ENCODE data around the gene MAP4K3. TPM values are rescaled to one million over a fixed set of nuclear protein-coding genes. Genes with fewer than 3 reads are reported as not detected.

The MAP4K3 gene
- total RNA-seq = 10 to 100 TPM; 49.4 to 89.0 (median 79.2) TPM

GRCh38 chr2:39436592-39437521 lies at the start of gene MAP4K3:
TSS of gene MAP4K3 (minus strand) at chr2:39437285. CDS start at chr2:39436987, 298 bp downstream.
- peak; percentile 95 for ATAC-seq
- Histone ChIP-seq H3K27me3 (no peaks in the 10 kb centered on the region), H3K4me3 (peak within 1 kb of the TSS; percentile 96 to 99), H3K36me3 (no peaks in the 10 kb centered on the region), H3K27ac (peak within 1 kb of the TSS; percentile 93 to 99 (median 98)), H3K4me1 (peaks cover 13 to 65% (median 17%) of the 10 kb centered on the region in 3 donors), H3K9me3 (no peaks in the 10 kb centered on the region)
- 0% methylated on average over 11 to 15 of the region's 109 CpGs for WGBS, 2 donors (ENCODE audit: low coverage in 1 of 2)
- no peak for TF ChIP-seq EP300 (IDR thresholded peaks at IDR 0.05)
- TF ChIP-seq, protein P1, sequence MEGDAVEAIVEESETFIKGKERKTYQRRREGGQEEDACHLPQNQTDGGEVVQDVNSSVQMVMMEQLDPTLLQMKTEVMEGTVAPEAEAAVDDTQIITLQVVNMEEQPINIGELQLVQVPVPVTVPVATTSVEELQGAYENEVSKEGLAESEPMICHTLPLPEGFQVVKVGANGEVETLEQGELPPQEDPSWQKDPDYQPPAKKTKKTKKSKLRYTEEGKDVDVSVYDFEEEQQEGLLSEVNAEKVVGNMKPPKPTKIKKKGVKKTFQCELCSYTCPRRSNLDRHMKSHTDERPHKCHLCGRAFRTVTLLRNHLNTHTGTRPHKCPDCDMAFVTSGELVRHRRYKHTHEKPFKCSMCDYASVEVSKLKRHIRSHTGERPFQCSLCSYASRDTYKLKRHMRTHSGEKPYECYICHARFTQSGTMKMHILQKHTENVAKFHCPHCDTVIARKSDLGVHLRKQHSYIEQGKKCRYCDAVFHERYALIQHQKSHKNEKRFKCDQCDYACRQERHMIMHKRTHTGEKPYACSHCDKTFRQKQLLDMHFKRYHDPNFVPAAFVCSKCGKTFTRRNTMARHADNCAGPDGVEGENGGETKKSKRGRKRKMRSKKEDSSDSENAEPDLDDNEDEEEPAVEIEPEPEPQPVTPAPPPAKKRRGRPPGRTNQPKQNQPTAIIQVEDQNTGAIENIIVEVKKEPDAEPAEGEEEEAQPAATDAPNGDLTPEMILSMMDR (IDR thresholded peaks at IDR 0.05) = peak in 1 of 4 experiments; percentile 26
- TF ChIP-seq POLR2AphosphoS5 (IDR thresholded peaks at IDR 0.05) = peak; percentile 88
- peak; percentile 70 to 82 for TF ChIP-seq POLR2A (IDR thresholded peaks at IDR 0.05)

DNA sequence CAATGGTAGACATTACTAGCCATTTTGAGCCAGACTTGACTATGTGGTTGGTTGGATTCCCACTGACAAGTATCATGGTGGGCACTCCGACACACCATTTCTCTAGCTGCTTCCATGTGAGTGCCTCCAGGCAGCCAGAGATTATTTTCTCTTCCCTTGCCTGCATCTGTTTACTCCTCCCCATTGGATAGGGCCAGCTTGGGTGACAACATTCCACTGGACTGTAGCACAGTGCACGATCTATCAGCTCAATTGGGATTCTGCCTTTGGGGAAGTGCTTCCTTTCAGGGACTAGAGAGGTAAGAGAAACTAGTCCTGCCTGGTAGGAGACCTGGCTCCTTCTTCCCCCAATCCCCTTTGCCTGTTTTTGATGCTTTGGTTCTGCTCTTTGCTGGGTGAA lies 49.0 kb upstream of the MAP4K3 start:
- Histone ChIP-seq H3K4me3 (no peak overlapping the region), H3K36me3 (no peaks in the 10 kb centered on the region), H3K4me1 (peaks cover 0 to 10% (median 0%) of the 10 kb centered on the region in 3 donors), H3K9me3 (no peaks in the 10 kb centered on the region), H3K27ac (no peak overlapping the region), H3K27me3 (no peaks in the 10 kb centered on the region)
- WGBS, 2 donors (ENCODE audit: low coverage in 1 of 2) = 80 to 91% methylated on average over 1 to 2 of the region's 2 CpGs
- TF ChIP-seq EP300 (IDR thresholded peaks at IDR 0.05) = no peak
- no peak for TF ChIP-seq POLR2AphosphoS5 (IDR thresholded peaks at IDR 0.05)
- TF ChIP-seq POLR2A (IDR thresholded peaks at IDR 0.05) = no peak
- TF ChIP-seq, protein P1 (IDR thresholded peaks at IDR 0.05) = no peak
- no peak for ATAC-seq

DNA sequence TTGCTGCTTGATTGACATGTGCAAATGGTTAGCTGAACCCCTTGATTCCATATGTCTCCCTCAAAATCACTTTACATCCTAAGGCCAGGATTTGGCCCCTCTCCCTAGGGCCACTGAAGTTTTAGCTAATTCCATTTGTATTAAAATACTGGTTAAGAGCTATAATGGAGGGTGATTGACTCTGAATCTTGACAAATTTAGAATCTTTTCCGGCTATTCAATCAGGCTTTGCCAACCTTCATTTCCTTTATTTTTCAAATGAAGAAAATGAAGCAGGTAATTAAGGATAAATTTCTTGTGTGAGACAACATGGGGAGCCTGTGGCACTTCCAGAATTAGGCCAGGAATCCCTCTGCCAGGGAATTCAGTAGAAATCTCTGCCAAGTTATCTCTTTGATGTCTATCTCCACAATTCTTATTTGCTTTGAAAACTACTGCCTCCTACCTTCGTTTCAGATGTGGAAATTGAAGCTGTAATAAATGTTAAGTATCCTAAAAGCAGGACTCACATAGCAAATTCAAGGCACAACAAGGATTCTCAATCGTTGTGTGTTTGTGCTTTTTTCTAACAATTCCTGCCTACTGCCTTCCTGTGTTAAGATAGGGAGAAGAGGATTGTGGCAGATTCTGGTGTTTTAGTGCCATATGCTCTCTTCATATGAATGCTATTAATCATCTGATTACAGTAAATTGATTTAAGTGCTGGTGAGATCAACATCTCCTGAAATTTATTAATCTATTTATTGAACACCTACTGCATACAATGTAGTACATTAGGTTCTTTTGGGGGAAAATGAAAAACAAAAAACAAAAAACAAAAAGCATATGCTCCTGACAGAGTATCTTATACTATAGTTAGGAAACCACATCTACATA lies 47.8 kb upstream of the MAP4K3 start:
- Histone ChIP-seq H3K4me1 (peaks cover 0 to 10% (median 0%) of the 10 kb centered on the region in 3 donors), H3K27me3 (no peaks in the 10 kb centered on the region), H3K36me3 (no peaks in the 10 kb centered on the region), H3K4me3 (no peak overlapping the region), H3K27ac (no peak overlapping the region), H3K9me3 (no peaks in the 10 kb centered on the region)
- TF ChIP-seq POLR2A (IDR thresholded peaks at IDR 0.05) (no peak), POLR2AphosphoS5 (IDR thresholded peaks at IDR 0.05) (no peak), EP300 (IDR thresholded peaks at IDR 0.05) (no peak)
- TF ChIP-seq, protein P1 (IDR thresholded peaks at IDR 0.05) = no peak
- 42 to 76% methylated on average over 3 of the region's 3 CpGs for WGBS, 2 donors (ENCODE audit: low coverage in 1 of 2)
- ATAC-seq = no peak

GRCh38 chr2:39484206-39484605 lies 47.1 kb upstream of the MAP4K3 start:
- Histone ChIP-seq H3K9me3 (no peaks in the 10 kb centered on the region), H3K27ac (no peak overlapping the region), H3K4me1 (peaks cover 0 to 10% (median 0%) of the 10 kb centered on the region in 3 donors), H3K27me3 (no peaks in the 10 kb centered on the region), H3K4me3 (no peak overlapping the region), H3K36me3 (no peaks in the 10 kb centered on the region)
- no peak for ATAC-seq
- TF ChIP-seq, protein P1 (IDR thresholded peaks at IDR 0.05) = no peak
- TF ChIP-seq EP300 (IDR thresholded peaks at IDR 0.05) (no peak), POLR2AphosphoS5 (IDR thresholded peaks at IDR 0.05) (no peak), POLR2A (IDR thresholded peaks at IDR 0.05) (no peak)
